SH-SY5Y (cell line): ENCODE data around the gene LDB2.

Experiments used
- GATA2 ChIP-seq: IDR thresholded peaks from 2 replicates; pipeline ENCODE4 v1.6.1; 2011; ENCODE audit warnings: mild to moderate bottlenecking, low read depth, low read length
- GATA3 ChIP-seq: IDR thresholded peaks from 2 replicates; pipeline ENCODE4 v1.6.1; 2011; ENCODE audit warnings: low read depth, mild to moderate bottlenecking, low read length, moderate library complexity

DNA sequence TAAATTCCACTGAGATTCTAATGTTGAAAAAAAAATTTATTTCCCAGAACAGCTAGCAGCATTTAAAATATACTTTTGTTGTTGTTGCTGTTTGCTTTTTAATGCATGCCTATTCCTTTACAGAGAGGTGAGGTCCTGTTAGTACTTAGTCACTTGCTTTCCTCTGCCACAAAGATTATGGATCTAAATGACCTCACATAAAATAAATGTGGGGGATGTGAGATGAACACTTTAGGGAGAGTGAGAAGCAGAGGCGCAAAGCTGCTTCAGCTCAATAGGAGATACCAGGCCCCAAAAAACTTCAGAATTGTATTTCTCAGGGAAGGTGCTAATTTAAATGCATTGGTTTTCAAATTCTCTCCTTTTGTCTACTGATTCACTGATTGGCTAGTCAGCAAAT lies 4.0 kb downstream of the LDB2 start:
- TF ChIP-seq GATA2 (no peak), GATA3 (no peak)
